Measurements from ENCODE around the gene SLC26A5.
A peak's percentile ranks its signal among the peaks of the same experiment; 100 is the strongest.

SLC26A5 gene

DNA sequence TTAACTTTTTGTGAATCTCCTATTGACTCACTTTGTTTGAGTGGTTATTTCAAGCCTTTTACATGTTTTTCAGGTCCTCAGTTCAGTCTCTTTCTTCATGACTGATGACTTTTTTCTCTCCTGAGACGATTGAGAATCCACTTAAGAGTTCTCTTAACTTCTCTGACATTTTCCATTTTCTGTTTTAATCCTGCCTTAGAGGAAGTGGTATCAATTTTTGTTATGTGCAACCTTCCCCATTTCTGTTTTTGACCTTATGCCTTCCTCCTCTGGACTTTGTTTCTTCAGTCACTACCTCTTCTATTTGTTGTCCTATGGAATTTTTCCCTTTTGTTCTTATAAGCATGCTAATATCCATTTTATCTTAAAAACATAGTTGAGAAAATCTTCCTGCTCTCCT lies 96.2 kb downstream of the SLC26A5 start:
- no CpG with 5 or more reads among the region's 1 CpG for WGBS
- Histone ChIP-seq H2BK120ac (ENCODE audit: low read depth, low read length) (no peak overlapping the region), H2BK15ac (ENCODE audit: low read depth, poor library complexity, severe bottlenecking) (no peak overlapping the region), H3K4me2 (ENCODE audit: low read length, poor library complexity, severe bottlenecking) (no peak overlapping the region), H3K4ac (ENCODE audit: low read depth in 1 of 2, low read length in 2 of 2) (no peak overlapping the region), H3K79me1 (replicated peaks; ENCODE audit: low read length, poor library complexity, severe bottlenecking) (peaks cover 1% of the 10 kb centered on the region), H3K4me1 (ENCODE audit: control insufficient read depth, insufficient read depth, low read depth, low read length) (peaks cover 6% of the 10 kb centered on the region), H3K36me3 (ENCODE audit: control insufficient read depth in 1 of 2, insufficient read depth in 2 of 2, low read depth in 1 of 2, low read length in 2 of 2) (peaks cover 4 to 31% of the 10 kb centered on the region in 2 experiments), H2BK12ac (ENCODE audit: low read length in 2 of 2) (no peak overlapping the region), H4K8ac (ENCODE audit: low read length) (no peak overlapping the region), H3K9me3 (ENCODE audit: control insufficient read depth, low read length) (no peaks in the 10 kb centered on the region), H2AFZ (ENCODE audit: low read depth, low read length) (no peak overlapping the region), H2AK5ac (ENCODE audit: low read length, severe bottlenecking) (no peak overlapping the region), H3K27me3 (ENCODE audit: control insufficient read depth in 1 of 2, insufficient read depth in 1 of 2, low read length in 2 of 2) (no peaks in the 10 kb centered on the region), H2BK5ac (ENCODE audit: low read depth, low read length, poor library complexity, severe bottlenecking) (no peak overlapping the region), H4K91ac (ENCODE audit: low read length) (no peak overlapping the region), H3K4me3 (ENCODE audit: insufficient read depth in 1 of 2, low read depth in 1 of 2, low read length in 2 of 2) (peak overlapping the region in 1 of 2 experiments; percentile 89), H3K23ac (ENCODE audit: low read length in 2 of 2) (no peak overlapping the region), H3K14ac (ENCODE audit: low read length in 2 of 2) (no peak overlapping the region), H3K9ac (ENCODE audit: low read length) (peak overlapping the region; percentile 96), H3K27ac (ENCODE audit: low read length, poor library complexity, severe bottlenecking) (no peak overlapping the region), H3K18ac (ENCODE audit: low read depth in 1 of 2, low read length in 2 of 2) (no peak overlapping the region)
- no peak for DNase-seq

DNA sequence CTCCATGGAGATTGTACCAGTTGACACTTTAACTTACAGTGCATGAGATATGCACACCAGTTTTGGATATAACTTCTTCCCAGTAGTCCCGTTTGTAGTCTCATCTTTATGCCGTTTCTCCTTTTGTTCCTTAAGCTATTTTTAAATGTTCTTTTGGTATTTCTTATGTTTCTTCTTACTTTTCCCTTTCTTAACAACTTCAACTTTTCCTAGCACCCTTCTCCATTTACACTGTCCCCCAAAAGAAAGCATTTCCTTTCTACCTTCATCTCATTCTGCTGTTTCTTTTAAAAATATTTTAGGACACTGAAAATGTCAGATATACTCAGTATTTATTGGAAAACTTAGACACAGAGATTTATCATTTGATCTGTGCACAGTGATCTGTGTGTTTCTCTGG lies 97.0 kb downstream of the SLC26A5 start:
- peak overlapping the region; percentile 96 for H3K9ac ChIP-seq (ENCODE audit: low read length)
- H4K91ac ChIP-seq (ENCODE audit: low read length) = no peak overlapping the region
- H3K79me1 ChIP-seq (replicated peaks; ENCODE audit: low read length, poor library complexity, severe bottlenecking) = peaks cover 1% of the 10 kb centered on the region
- H3K23ac ChIP-seq (ENCODE audit: low read length in 2 of 2) = no peak overlapping the region
- H2BK120ac ChIP-seq (ENCODE audit: low read depth, low read length) = no peak overlapping the region
- no peak overlapping the region for H3K27ac ChIP-seq (ENCODE audit: low read length, poor library complexity, severe bottlenecking)
- H3K4ac ChIP-seq (ENCODE audit: low read depth in 1 of 2, low read length in 2 of 2) = no peak overlapping the region
- H2BK12ac ChIP-seq (ENCODE audit: low read length in 2 of 2) = no peak overlapping the region
- H3K27me3 ChIP-seq (ENCODE audit: control insufficient read depth in 1 of 2, insufficient read depth in 1 of 2, low read length in 2 of 2) = no peaks in the 10 kb centered on the region
- H3K9me3 ChIP-seq (ENCODE audit: control insufficient read depth, low read length) = no peaks in the 10 kb centered on the region
- H3K14ac ChIP-seq (ENCODE audit: low read length in 2 of 2) = no peak overlapping the region
- H4K8ac ChIP-seq (ENCODE audit: low read length) = no peak overlapping the region
- H2BK15ac ChIP-seq (ENCODE audit: low read depth, poor library complexity, severe bottlenecking) = no peak overlapping the region
- no peak overlapping the region for H2BK5ac ChIP-seq (ENCODE audit: low read depth, low read length, poor library complexity, severe bottlenecking)
- H3K18ac ChIP-seq (ENCODE audit: low read depth in 1 of 2, low read length in 2 of 2) = no peak overlapping the region
- DNase-seq = no peak
- no peak overlapping the region for H3K4me2 ChIP-seq (ENCODE audit: low read length, poor library complexity, severe bottlenecking)
- no peak overlapping the region for H2AFZ ChIP-seq (ENCODE audit: low read depth, low read length)
- H2AK5ac ChIP-seq (ENCODE audit: low read length, severe bottlenecking) = no peak overlapping the region
- H3K4me3 ChIP-seq (ENCODE audit: insufficient read depth in 1 of 2, low read depth in 1 of 2, low read length in 2 of 2) = peak overlapping the region in 1 of 2 experiments; percentile 89
- peaks cover 0 to 26% of the 10 kb centered on the region in 2 experiments for H3K36me3 ChIP-seq (ENCODE audit: control insufficient read depth in 1 of 2, insufficient read depth in 2 of 2, low read depth in 1 of 2, low read length in 2 of 2)
- peaks cover 6% of the 10 kb centered on the region for H3K4me1 ChIP-seq (ENCODE audit: control insufficient read depth, insufficient read depth, low read depth, low read length)
- no CpG with 5 or more reads among the region's 2 CpGs for WGBS

- Histone ChIP-seq H3K27me3 (ENCODE audit: control insufficient read depth in 1 of 2, insufficient read depth in 1 of 2, low read length in 2 of 2) (no peaks in the 10 kb centered on the region), H2BK15ac (ENCODE audit: low read depth, poor library complexity, severe bottlenecking) (no peak overlapping the region), H3K27ac (ENCODE audit: low read length, poor library complexity, severe bottlenecking) (no peak overlapping the region), H2BK120ac (ENCODE audit: low read depth, low read length) (no peak overlapping the region), H3K23ac (ENCODE audit: low read length in 2 of 2) (no peak overlapping the region), H3K18ac (ENCODE audit: low read depth in 1 of 2, low read length in 2 of 2) (no peak overlapping the region), H3K4me1 (ENCODE audit: control insufficient read depth, insufficient read depth, low read depth, low read length) (peaks cover 6% of the 10 kb centered on the region), H4K91ac (ENCODE audit: low read length) (no peak overlapping the region), H3K14ac (ENCODE audit: low read length in 2 of 2) (no peak overlapping the region), H3K4ac (ENCODE audit: low read depth in 1 of 2, low read length in 2 of 2) (no peak overlapping the region), H3K79me1 (replicated peaks; ENCODE audit: low read length, poor library complexity, severe bottlenecking) (peaks cover 1% of the 10 kb centered on the region), H3K36me3 (ENCODE audit: control insufficient read depth in 1 of 2, insufficient read depth in 2 of 2, low read depth in 1 of 2, low read length in 2 of 2) (peaks cover 0 to 22% of the 10 kb centered on the region in 2 experiments), H2BK5ac (ENCODE audit: low read depth, low read length, poor library complexity, severe bottlenecking) (no peak overlapping the region), H3K9me3 (ENCODE audit: control insufficient read depth, low read length) (no peaks in the 10 kb centered on the region), H2AK5ac (ENCODE audit: low read length, severe bottlenecking) (no peak overlapping the region), H2AFZ (ENCODE audit: low read depth, low read length) (no peak overlapping the region), H3K4me3 (ENCODE audit: insufficient read depth in 1 of 2, low read depth in 1 of 2, low read length in 2 of 2) (peak overlapping the region; percentile 36 to 89), H2BK12ac (ENCODE audit: low read length in 2 of 2) (no peak overlapping the region), H4K8ac (ENCODE audit: low read length) (no peak overlapping the region), H3K9ac (ENCODE audit: low read length) (peak overlapping the region; percentile 96), H3K4me2 (ENCODE audit: low read length, poor library complexity, severe bottlenecking) (peak overlapping the region; percentile 76)
- no peak for DNase-seq
- 63% methylated on average over 11 of the region's 13 CpGs for WGBS
Observed at GRCh38 chr7:103348452-103348851, 97.6 kb downstream of the SLC26A5 start.

- Histone ChIP-seq H3K27ac (ENCODE audit: low read length, poor library complexity, severe bottlenecking) (peak within 1 kb of the TSS; percentile 85), H4K91ac (ENCODE audit: low read length) (peak within 1 kb of the TSS; percentile 83), H3K9ac (ENCODE audit: low read length) (peak within 1 kb of the TSS; percentile 96), H4K8ac (ENCODE audit: low read length) (peak within 1 kb of the TSS; percentile 97), H3K4ac (ENCODE audit: low read depth in 1 of 2, low read length in 2 of 2) (peak within 1 kb of the TSS; percentile 3 to 99), H3K4me1 (ENCODE audit: control insufficient read depth, insufficient read depth, low read depth, low read length) (peaks cover 7% of the 10 kb centered on the region), H3K36me3 (ENCODE audit: control insufficient read depth in 1 of 2, insufficient read depth in 2 of 2, low read depth in 1 of 2, low read length in 2 of 2) (peaks cover 0 to 15% of the 10 kb centered on the region in 2 experiments), H2AFZ (ENCODE audit: low read depth, low read length) (peak within 1 kb of the TSS; percentile 60), H3K4me2 (ENCODE audit: low read length, poor library complexity, severe bottlenecking) (peak within 1 kb of the TSS; percentile 89), H3K27me3 (ENCODE audit: control insufficient read depth in 1 of 2, insufficient read depth in 1 of 2, low read length in 2 of 2) (no peaks in the 10 kb centered on the region), H3K4me3 (ENCODE audit: insufficient read depth in 1 of 2, low read depth in 1 of 2, low read length in 2 of 2) (peak within 1 kb of the TSS; percentile 87 to 89), H2AK5ac (ENCODE audit: low read length, severe bottlenecking) (no peak within 1 kb of the TSS), H3K23ac (ENCODE audit: low read length in 2 of 2) (no peak within 1 kb of the TSS), H3K9me3 (ENCODE audit: control insufficient read depth, low read length) (no peaks in the 10 kb centered on the region), H2BK12ac (ENCODE audit: low read length in 2 of 2) (no peak within 1 kb of the TSS), H3K79me1 (replicated peaks; ENCODE audit: low read length, poor library complexity, severe bottlenecking) (peaks cover 1% of the 10 kb centered on the region), H2BK15ac (ENCODE audit: low read depth, poor library complexity, severe bottlenecking) (peak within 1 kb of the TSS; percentile 36), H2BK5ac (ENCODE audit: low read depth, low read length, poor library complexity, severe bottlenecking) (no peak within 1 kb of the TSS), H3K14ac (ENCODE audit: low read length in 2 of 2) (no peak within 1 kb of the TSS), H2BK120ac (ENCODE audit: low read depth, low read length) (no peak within 1 kb of the TSS), H3K18ac (ENCODE audit: low read depth in 1 of 2, low read length in 2 of 2) (peak within 1 kb of the TSS; percentile 83 to 86)
- peak; percentile 95 for DNase-seq
- WGBS = 2% methylated on average over 25 of the region's 25 CpGs
Observed at GRCh38 chr7:103347507-103348267, 98.3 kb downstream of the SLC26A5 start, which contains the start of gene PSMC2. PSMC2 (plus strand) TSS chr7:103347643; CDS start chr7:103347712, 69 bp downstream.

All from mesenchymal stem cell (in vitro differentiated cells and primary cell).